Liver (tissue), 9 donors: Measurements from ENCODE around the gene TRIM29. TPM values are rescaled to one million over a fixed set of nuclear protein-coding genes. Genes with fewer than 3 reads are reported as not detected.

Source experiments
- DNase-seq: peaks from one replicate; pipeline ENCODE4 v3.0.0-alpha.2; 2017; ENCODE audit warnings: low spot score
- H3K27ac ChIP-seq, 2 donors: one replicate each; pipeline ENCODE4 v1.7.0; 2013; ENCODE audit warnings: inconsistent platforms in 2 of 2, low read length in 2 of 2, control low read depth in 1 of 2, low read depth in 1 of 2, mild to moderate bottlenecking in 1 of 2
- H3K27me3 ChIP-seq, 4 donors: one replicate each; pipeline versions ENCODE4 v1.6.1 to v1.7.0; 2013; ENCODE audit warnings: low read length in 3 of 4, inconsistent platforms in 1 of 4, mild to moderate bottlenecking in 1 of 4, moderate library complexity in 1 of 4; ENCODE audit not compliant: control insufficient read depth in 4 of 4, insufficient read depth in 4 of 4
- H3K36me3 ChIP-seq, 4 donors: one replicate each; pipeline versions ENCODE4 v1.6.1 to v1.7.0; 2013; ENCODE audit warnings: low read length in 3 of 4, mild to moderate bottlenecking in 3 of 4, low read depth in 1 of 4, moderate library complexity in 1 of 4; ENCODE audit not compliant: control insufficient read depth in 4 of 4, insufficient read depth in 3 of 4
- H3K4me1 ChIP-seq, 4 donors: one replicate each; pipeline versions ENCODE4 v1.6.1 to v1.7.0; 2013; ENCODE audit warnings: low read length in 3 of 4, mild to moderate bottlenecking in 3 of 4, moderate library complexity in 1 of 4; ENCODE audit not compliant: control insufficient read depth in 4 of 4, insufficient read depth in 4 of 4
- H3K4me3 ChIP-seq, 3 donors: one replicate each; pipeline versions ENCODE4 v1.6.1 to v1.7.0; 2013; ENCODE audit warnings: low read length in 3 of 3, control low read depth in 1 of 3, low read depth in 1 of 3, mild to moderate bottlenecking in 1 of 3
- H3K9ac ChIP-seq, 2 donors: one replicate each; pipeline ENCODE4 v1.7.0; 2013; ENCODE audit warnings: low read length in 2 of 2, mild to moderate bottlenecking in 2 of 2, moderate library complexity in 2 of 2, control low read depth in 1 of 2, low read depth in 1 of 2
- H3K9me3 ChIP-seq, 4 donors: one replicate each; pipeline versions ENCODE4 v1.6.1 to v1.7.0; 2013; ENCODE audit warnings: low read length in 3 of 4; ENCODE audit not compliant: control insufficient read depth in 4 of 4
- ATF3 ChIP-seq: IDR thresholded peaks from 2 replicates; pipeline ENCODE4 v1.6.1; 2016; ENCODE audit warnings: antibody characterized with exemption
- CTCF ChIP-seq: fragments of 150-350 bp; IDR thresholded peaks from 2 replicates; pipeline ENCODE4 v1.5.1; 2017; ENCODE audit warnings: improper control_type of control experiment, low read depth, low read length; ENCODE audit not compliant: missing input control
- EGR1 ChIP-seq, 2 donors: IDR thresholded peaks; 2 replicates each; pipeline ENCODE4 v1.6.1; 2016 to 2018; ENCODE audit warnings: antibody characterized with exemption in 2 of 2, low read depth in 2 of 2
- FOXA1 ChIP-seq: IDR thresholded peaks from 2 replicates; pipeline ENCODE4 v1.6.1; 2016; ENCODE audit warnings: antibody characterized with exemption
- FOXA2 ChIP-seq: IDR thresholded peaks from 2 replicates; pipeline ENCODE4 v1.6.1; 2016; ENCODE audit warnings: antibody characterized with exemption
- GABPA ChIP-seq, 2 donors: IDR thresholded peaks in 1 of 2; conservative IDR thresholded peaks in 1 of 2; 2 replicates each; pipeline ENCODE4 v1.6.1; 2016; ENCODE audit warnings: antibody characterized with exemption in 2 of 2, mild to moderate bottlenecking in 1 of 2, moderate library complexity in 1 of 2
- HNF4A ChIP-seq, 2 donors: conservative IDR thresholded peaks; 2 replicates each; pipeline ENCODE4 v1.6.1; 2016; ENCODE audit warnings: antibody characterized with exemption in 2 of 2, mild to moderate bottlenecking in 2 of 2
- HNF4G ChIP-seq: IDR thresholded peaks from 2 replicates; pipeline ENCODE4 v1.6.1; 2016; ENCODE audit warnings: antibody characterized with exemption
- JUND ChIP-seq, 2 donors: IDR thresholded peaks; 2 replicates each; pipeline ENCODE4 v1.6.1; 2016; ENCODE audit warnings: antibody characterized with exemption in 2 of 2
- NR2F2 ChIP-seq: IDR thresholded peaks from 2 replicates; pipeline ENCODE4 v1.6.1; 2016; ENCODE audit warnings: antibody characterized with exemption
- RAD21 ChIP-seq, 2 donors: IDR thresholded peaks; 2 replicates each; pipeline ENCODE4 v1.6.1; 2016; ENCODE audit warnings: antibody characterized with exemption in 2 of 2, mild to moderate bottlenecking in 2 of 2
- REST ChIP-seq: IDR thresholded peaks from 2 replicates; pipeline ENCODE4 v1.6.1; 2016; ENCODE audit warnings: antibody characterized with exemption, mild to moderate bottlenecking
- RXRA ChIP-seq, 2 donors: IDR thresholded peaks; 2 replicates each; pipeline ENCODE4 v1.6.1; 2017 to 2018; ENCODE audit warnings: antibody characterized with exemption in 2 of 2, mild to moderate bottlenecking in 1 of 2
- SP1 ChIP-seq: IDR thresholded peaks from 2 replicates; pipeline ENCODE4 v1.6.1; 2018; ENCODE audit warnings: antibody characterized with exemption, mild to moderate bottlenecking
- TAF1 ChIP-seq: conservative IDR thresholded peaks from 2 replicates; pipeline ENCODE4 v1.6.1; 2016; ENCODE audit warnings: antibody characterized with exemption, mild to moderate bottlenecking
- YY1 ChIP-seq: IDR thresholded peaks from 2 replicates; pipeline ENCODE4 v1.6.1; 2016; ENCODE audit warnings: antibody characterized with exemption, mild to moderate bottlenecking
- ZBTB33 ChIP-seq: IDR thresholded peaks from 2 replicates; pipeline ENCODE4 v1.6.1; 2016; ENCODE audit warnings: antibody characterized with exemption
- WGBS: extraction: QIAGEN DNeasy Blood & Tissue Kit; methylation state at CpG from one replicate; pipeline ENCODE4 v1.1.7; 2013; 5-methylcytosine and 5-hydroxymethylcytosine counted together
- polyA plus RNA-seq, 2 donors: library from polyadenylated mRNA; stranded (reverse) in 1 of 2; unstranded in 1 of 2; fragments of 200-250 nt in 1 of 2; fragments of >200 nt in 1 of 2; fragmentation: Nextera tagmentation in 1 of 2; extraction: Ambion mirVana in 1 of 2; gene quantifications; one replicate each; pipeline versions ENCODE4 v1.2.1 to v1.2.3, GENCODE V29; 2013 to 2015
- total RNA-seq, 2 donors: library from RNA; depleted of rRNA; stranded (reverse); fragments of >200 nt; gene quantifications; one replicate each; pipeline ENCODE4 v1.2.3, GENCODE V29; 2014
- TF ChIP-seq, protein P1 (sequence below): IDR thresholded peaks from 2 replicates; pipeline ENCODE4 v1.6.1; 2016; ENCODE audit warnings: antibody characterized with exemption
- donor health status: healthy.
- donor health status: healthy.
- donor health status: healthy.
- donor health status: healthy.
- donor health status: healthy.

The TRIM29 gene
- total and polyA plus RNA-seq, 4 donors = 0.22 to 0.89 (median 0.35) TPM

- no peak for TF ChIP-seq HNF4A (conservative IDR thresholded peaks at IDR 0.05)
- no peak for TF ChIP-seq FOXA1
- TF ChIP-seq FOXA2 = no peak
These were observed 40.1 kb downstream of the TRIM29 start (continued) for GRCh38 chr11:120097721-120098385.

GRCh38 chr11:120096369-120097191, 41.3 kb downstream of the TRIM29 start:
- Histone ChIP-seq H3K4me1 (no peaks in the 10 kb centered on the region), H3K36me3 (no peaks in the 10 kb centered on the region), H3K27ac (no peak overlapping the region), H3K27me3 (peaks cover 0 to 4% (median 0%) of the 10 kb centered on the region in 4 donors), H3K9me3 (no peaks in the 10 kb centered on the region), H3K4me3 (no peak overlapping the region), H3K9ac (no peak overlapping the region)
- DNase-seq = no peak
- no peak for TF ChIP-seq NR2F2
- no peak for TF ChIP-seq SP1
- TF ChIP-seq ZBTB33 = no peak
- no peak for TF ChIP-seq HNF4G
- TF ChIP-seq, protein P1, sequence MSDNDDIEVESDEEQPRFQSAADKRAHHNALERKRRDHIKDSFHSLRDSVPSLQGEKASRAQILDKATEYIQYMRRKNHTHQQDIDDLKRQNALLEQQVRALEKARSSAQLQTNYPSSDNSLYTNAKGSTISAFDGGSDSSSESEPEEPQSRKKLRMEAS = no peak
- 78% methylated on average over 15 of the region's 15 CpGs for WGBS

- Histone ChIP-seq H3K9ac (no peak overlapping the region), H3K9me3 (no peaks in the 10 kb centered on the region), H3K27me3 (peaks cover 0 to 4% (median 0%) of the 10 kb centered on the region in 4 donors), H3K4me3 (no peak overlapping the region), H3K36me3 (no peaks in the 10 kb centered on the region), H3K27ac (no peak overlapping the region), H3K4me1 (no peaks in the 10 kb centered on the region)
- DNase-seq = no peak
- TF ChIP-seq RXRA (IDR thresholded peaks at IDR 0.05) (no peak), ZBTB33 (no peak), GABPA (IDR thresholded peaks at IDR 0.05 in 1 of 2, conservative IDR thresholded peaks at IDR 0.05 in 1 of 2) (no peak), NR2F2 (no peak), FOXA1 (no peak), ATF3 (no peak), FOXA2 (no peak), HNF4A (conservative IDR thresholded peaks at IDR 0.05) (no peak), REST (no peak), CTCF (no peak), TAF1 (no peak), JUND (IDR thresholded peaks at IDR 0.05) (no peak), RAD21 (IDR thresholded peaks at IDR 0.05) (no peak), YY1 (no peak), EGR1 (IDR thresholded peaks at IDR 0.05; ENCODE audit: low read depth in 2 of 2) (no peak), SP1 (no peak), HNF4G (no peak)
- TF ChIP-seq, protein P1 = no peak
- 87% methylated on average over 3 of the region's 3 CpGs for WGBS
These were observed 42.4 kb downstream of the TRIM29 start for GRCh38 chr11:120095516-120095915.
